Ascending aorta (tissue), 2 donors: ENCODE results near the gene DNAH11. TPM values are rescaled to one million over a fixed set of nuclear protein-coding genes. Genes with fewer than 3 reads are reported as not detected.

Experiments used
- DNase-seq, 2 donors: peaks; one replicate each; pipeline ENCODE4 v3.0.0-alpha.2; 2019; ENCODE audit warnings: low spot score in 2 of 2
- H3K27ac ChIP-seq, 2 donors: fragments of 200-600 bp; sonication (generic); one replicate each; pipeline ENCODE4 v1.5.1; 2016 to 2017; ENCODE audit warnings: mild to moderate bottlenecking in 1 of 2
- H3K27me3 ChIP-seq: fragments of 200-600 bp; sonication (generic); one replicate; pipeline ENCODE4 v1.5.1; 2017
- H3K36me3 ChIP-seq, 2 donors: fragments of 200-600 bp; sonication (generic); one replicate each; pipeline ENCODE4 v1.5.1; 2016
- H3K4me1 ChIP-seq, 2 donors: fragments of 200-600 bp; sonication (generic); one replicate each; pipeline ENCODE4 v1.5.1; 2016 to 2017; ENCODE audit warnings: mild to moderate bottlenecking in 1 of 2
- H3K4me3 ChIP-seq, 2 donors: fragments of 200-600 bp; sonication (generic); one replicate each; pipeline ENCODE4 v1.5.1; 2016 to 2017; ENCODE audit warnings: mild to moderate bottlenecking in 1 of 2
- H3K9me3 ChIP-seq, 2 donors: fragments of 200-600 bp; sonication (generic); one replicate each; pipeline ENCODE4 v1.5.1; 2016
- CTCF ChIP-seq, 3 experiments: fragments of 200-600 bp in 2 of 3; fragments of 450-650 bp in 1 of 3; sonication (generic) in 2 of 3; IDR thresholded peaks; one replicate each; pipeline ENCODE4 v1.5.1; 2016 to 2019; ENCODE audit warnings: antibody characterized with exemption in 3 of 3, mild to moderate bottlenecking in 1 of 3, moderate library complexity in 1 of 3
- intact Hi-C: fragments of 100-400 bp; cut with DNase I; formaldehyde crosslinking; loops from one replicate; pipeline ENCODE4 v1.15.1; 2023
- total RNA-seq: library from RNA; depleted of rRNA; stranded (reverse); fragments of >200 nt; gene quantifications from one replicate; pipeline ENCODE4 v1.1.0, GENCODE V29; 2016

Gene DNAH11
- total RNA-seq, 1 donor from 2014 or later: 0.75 TPM

DNA sequence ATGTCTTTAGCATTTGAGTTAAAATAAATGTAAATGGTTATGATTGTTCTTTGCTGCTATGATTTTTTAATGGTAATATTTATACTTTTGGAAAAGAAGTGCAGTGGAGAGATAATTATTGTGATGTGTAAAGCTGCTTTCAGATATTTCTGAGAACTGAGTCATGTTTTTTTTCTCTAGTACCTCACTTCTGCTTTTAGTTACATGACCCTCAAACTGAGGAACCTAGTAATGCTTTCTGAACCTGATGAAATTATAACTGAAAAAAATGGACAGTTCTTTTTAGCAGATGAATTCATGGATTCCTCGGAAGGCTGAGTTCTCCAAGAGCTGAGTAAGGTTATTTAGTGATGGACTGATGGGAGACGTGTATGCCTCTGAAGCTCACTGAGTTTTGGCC is 235.1 kb downstream of the DNAH11 start:
- no peak for TF ChIP-seq CTCF (IDR thresholded peaks at IDR 0.05)
- Histone ChIP-seq H3K9me3 (no peaks in the 10 kb centered on the region), H3K4me1 (no peaks in the 10 kb centered on the region), H3K27ac (no peak overlapping the region), H3K27me3 (no peaks in the 10 kb centered on the region), H3K36me3 (no peaks in the 10 kb centered on the region), H3K4me3 (no peak overlapping the region)
- DNase-seq: no peak
- intact Hi-C loops: no loop called here

DNA sequence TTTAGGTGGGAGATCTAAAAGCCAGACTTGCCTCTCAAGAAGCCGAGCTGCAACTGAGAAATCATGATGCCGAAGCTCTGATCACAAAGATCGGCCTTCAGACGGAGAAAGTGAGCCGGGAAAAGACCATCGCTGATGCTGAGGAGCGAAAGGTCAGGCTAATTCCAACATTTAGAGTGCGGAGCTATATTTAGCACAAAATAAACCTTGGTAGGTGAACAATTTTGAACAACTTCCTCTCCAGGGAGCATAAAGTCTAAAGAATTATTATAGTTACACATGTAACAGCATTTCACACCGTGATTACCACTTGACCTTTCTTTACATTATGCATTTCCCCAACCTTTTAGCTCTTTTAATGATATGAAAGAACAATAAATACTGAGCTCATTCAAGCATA is 236.1 kb downstream of the DNAH11 start:
- intact Hi-C loops: no loop called here
- no peak overlapping the region for H3K4me3 ChIP-seq
- H3K4me1 ChIP-seq: no peaks in the 10 kb centered on the region
- DNase-seq: no peak
- TF ChIP-seq CTCF (IDR thresholded peaks at IDR 0.05): no peak
- H3K9me3 ChIP-seq: no peaks in the 10 kb centered on the region
- no peaks in the 10 kb centered on the region for H3K36me3 ChIP-seq
- H3K27me3 ChIP-seq: no peaks in the 10 kb centered on the region
- H3K27ac ChIP-seq: no peak overlapping the region

DNA sequence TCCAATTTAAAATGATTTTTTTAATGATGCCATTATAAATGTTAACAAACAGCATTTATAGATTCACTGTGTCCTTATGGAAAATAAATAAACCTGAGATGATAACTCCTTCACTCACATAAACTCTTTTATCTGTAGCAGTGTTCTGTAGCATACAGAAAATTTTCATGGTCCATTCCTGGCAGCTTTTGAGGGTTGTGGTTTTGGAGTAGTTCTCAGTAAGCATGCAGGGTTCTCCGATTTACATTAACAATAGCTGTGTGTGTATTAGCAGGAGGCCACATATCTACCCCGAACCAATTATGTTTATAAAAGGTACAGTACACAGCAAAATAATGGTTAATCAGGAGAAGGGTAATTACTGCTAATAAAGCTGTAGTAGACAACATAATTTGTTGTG is 240.2 kb downstream of the DNAH11 start:
- intact Hi-C loops: no loop called here
- no peak for DNase-seq
- no peaks in the 10 kb centered on the region for H3K4me1 ChIP-seq

DNA sequence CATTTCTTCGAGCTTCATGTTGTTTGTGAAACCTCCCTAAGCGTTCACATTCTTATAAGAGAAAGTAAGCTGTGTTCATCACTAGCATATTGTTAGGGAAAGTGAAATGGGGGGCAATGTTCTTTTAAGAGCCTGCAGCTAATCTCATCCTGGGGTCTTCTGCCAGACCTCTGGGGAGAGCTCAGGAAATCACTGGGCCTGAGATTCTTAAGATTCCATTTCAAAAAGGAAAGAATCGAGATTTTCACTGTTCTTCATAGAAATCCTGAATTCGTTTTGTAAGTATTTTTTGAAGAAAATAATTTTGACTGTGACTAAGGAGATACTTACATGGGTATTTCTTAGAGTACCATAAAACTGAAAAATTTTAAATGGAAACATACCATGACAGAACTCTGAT is 242.2 kb downstream of the DNAH11 start:
- intact Hi-C loops: no loop called here

More for the DNA sequence above, 240.2 kb downstream of the DNAH11 start:
- no peak for TF ChIP-seq CTCF (IDR thresholded peaks at IDR 0.05)
- H3K36me3 ChIP-seq: no peaks in the 10 kb centered on the region
- no peak overlapping the region for H3K27ac ChIP-seq
- H3K4me3 ChIP-seq: no peak overlapping the region
- H3K9me3 ChIP-seq: no peaks in the 10 kb centered on the region
- H3K27me3 ChIP-seq: no peaks in the 10 kb centered on the region

DNA sequence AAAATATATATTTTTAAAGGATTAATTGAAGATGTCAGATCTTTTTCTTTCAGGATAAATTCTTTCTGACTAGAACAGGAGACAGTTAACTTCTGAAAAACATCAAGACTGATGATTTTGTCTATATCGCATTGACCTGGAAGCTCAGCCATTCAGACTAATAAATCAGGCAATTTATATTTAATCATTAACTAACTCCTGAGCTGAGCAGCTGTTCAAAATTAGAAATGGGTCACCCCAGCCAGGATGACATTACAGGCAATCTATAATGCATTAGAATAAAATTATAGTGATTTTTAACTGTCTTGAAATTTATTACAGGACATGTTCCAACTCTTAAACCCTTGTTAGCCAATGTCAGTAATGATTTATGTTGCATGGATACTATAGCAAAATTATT is 263.0 kb downstream of the DNAH11 start:
- no peaks in the 10 kb centered on the region for H3K36me3 ChIP-seq
- no peak overlapping the region for H3K4me3 ChIP-seq
- intact Hi-C loops: no loop called here
- no peaks in the 10 kb centered on the region for H3K4me1 ChIP-seq
- H3K9me3 ChIP-seq: no peaks in the 10 kb centered on the region
- H3K27ac ChIP-seq: no peak overlapping the region
- no peak for TF ChIP-seq CTCF (IDR thresholded peaks at IDR 0.05)
- DNase-seq: no peak
- H3K27me3 ChIP-seq: no peaks in the 10 kb centered on the region

More for the DNA sequence above, 242.2 kb downstream of the DNAH11 start:
- TF ChIP-seq CTCF (IDR thresholded peaks at IDR 0.05): no peak
- H3K27me3 ChIP-seq: no peaks in the 10 kb centered on the region
- H3K9me3 ChIP-seq: no peaks in the 10 kb centered on the region
- no peaks in the 10 kb centered on the region for H3K4me1 ChIP-seq
- H3K36me3 ChIP-seq: no peaks in the 10 kb centered on the region
- no peak overlapping the region for H3K4me3 ChIP-seq
- DNase-seq: no peak
- H3K27ac ChIP-seq: no peak overlapping the region

- no peaks in the 10 kb centered on the region for H3K9me3 ChIP-seq
- H3K4me1 ChIP-seq: no peaks in the 10 kb centered on the region
- no peak for TF ChIP-seq CTCF (IDR thresholded peaks at IDR 0.05)
- no peak overlapping the region for H3K27ac ChIP-seq
- intact Hi-C loops: no loop called here
- no peaks in the 10 kb centered on the region for H3K27me3 ChIP-seq
- H3K4me3 ChIP-seq: no peak overlapping the region
- H3K36me3 ChIP-seq: no peaks in the 10 kb centered on the region
- DNase-seq: no peak
These were observed 263.5 kb downstream of the DNAH11 start for GRCh38 chr7:21806388-21806787.
